ENCODE measurements around the gene CTSC. TPM values are rescaled to one million over a fixed set of nuclear protein-coding genes. Genes with fewer than 3 reads are reported as not detected.

CTSC gene
- total RNA-seq, 4 donors from 2014 or later: 14.2 to 78.6 (median 47.9) TPM

GRCh38 chr11:88337987-88338668 is 592 bp upstream of the CTSC start:
- WGBS, 2 donors (ENCODE audit: low coverage in 1 of 2): 2 to 7% methylated on average over 8 to 15 of the region's 15 CpGs
- TF ChIP-seq POLR2A (IDR thresholded peaks at IDR 0.05) (no peak), POLR2AphosphoS5 (IDR thresholded peaks at IDR 0.05) (no peak), EP300 (IDR thresholded peaks at IDR 0.05) (no peak)
- TF ChIP-seq, protein P1, sequence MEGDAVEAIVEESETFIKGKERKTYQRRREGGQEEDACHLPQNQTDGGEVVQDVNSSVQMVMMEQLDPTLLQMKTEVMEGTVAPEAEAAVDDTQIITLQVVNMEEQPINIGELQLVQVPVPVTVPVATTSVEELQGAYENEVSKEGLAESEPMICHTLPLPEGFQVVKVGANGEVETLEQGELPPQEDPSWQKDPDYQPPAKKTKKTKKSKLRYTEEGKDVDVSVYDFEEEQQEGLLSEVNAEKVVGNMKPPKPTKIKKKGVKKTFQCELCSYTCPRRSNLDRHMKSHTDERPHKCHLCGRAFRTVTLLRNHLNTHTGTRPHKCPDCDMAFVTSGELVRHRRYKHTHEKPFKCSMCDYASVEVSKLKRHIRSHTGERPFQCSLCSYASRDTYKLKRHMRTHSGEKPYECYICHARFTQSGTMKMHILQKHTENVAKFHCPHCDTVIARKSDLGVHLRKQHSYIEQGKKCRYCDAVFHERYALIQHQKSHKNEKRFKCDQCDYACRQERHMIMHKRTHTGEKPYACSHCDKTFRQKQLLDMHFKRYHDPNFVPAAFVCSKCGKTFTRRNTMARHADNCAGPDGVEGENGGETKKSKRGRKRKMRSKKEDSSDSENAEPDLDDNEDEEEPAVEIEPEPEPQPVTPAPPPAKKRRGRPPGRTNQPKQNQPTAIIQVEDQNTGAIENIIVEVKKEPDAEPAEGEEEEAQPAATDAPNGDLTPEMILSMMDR (IDR thresholded peaks at IDR 0.05): no peak
- ATAC-seq: peak; percentile 54
- H3K27me3 ChIP-seq: no peaks in the 10 kb centered on the region
- peak overlapping the region in 3 of 4 donors; percentile 72 to 82 (median 82) for H3K27ac ChIP-seq
- no peaks in the 10 kb centered on the region for H3K9me3 ChIP-seq
- H3K4me1 ChIP-seq: peaks cover 0 to 32% (median 0%) of the 10 kb centered on the region in 3 donors
- peak overlapping the region; percentile 44 to 76 for H3K4me3 ChIP-seq
- H3K36me3 ChIP-seq: peaks cover 0 to 9% of the 10 kb centered on the region in 2 donors

- ATAC-seq: no peak
- no peaks in the 10 kb centered on the region for H3K9me3 ChIP-seq
- H3K4me3 ChIP-seq: peak overlapping the region in 1 of 2 donors; percentile 76
- no peak overlapping the region for H3K27ac ChIP-seq
- 65 to 100% methylated on average over 2 to 4 of the region's 4 CpGs for WGBS, 2 donors (ENCODE audit: low coverage in 1 of 2)
- peaks cover 0 to 32% (median 0%) of the 10 kb centered on the region in 3 donors for H3K4me1 ChIP-seq
- H3K27me3 ChIP-seq: no peaks in the 10 kb centered on the region
- TF ChIP-seq POLR2AphosphoS5 (IDR thresholded peaks at IDR 0.05) (no peak), EP300 (IDR thresholded peaks at IDR 0.05) (no peak), POLR2A (IDR thresholded peaks at IDR 0.05) (no peak)
- TF ChIP-seq, protein P1 (IDR thresholded peaks at IDR 0.05): no peak
- H3K36me3 ChIP-seq: peaks cover 0 to 23% of the 10 kb centered on the region in 2 donors
These were observed 2.3 kb downstream of the CTSC start for GRCh38 chr11:88335284-88335683.

DNA sequence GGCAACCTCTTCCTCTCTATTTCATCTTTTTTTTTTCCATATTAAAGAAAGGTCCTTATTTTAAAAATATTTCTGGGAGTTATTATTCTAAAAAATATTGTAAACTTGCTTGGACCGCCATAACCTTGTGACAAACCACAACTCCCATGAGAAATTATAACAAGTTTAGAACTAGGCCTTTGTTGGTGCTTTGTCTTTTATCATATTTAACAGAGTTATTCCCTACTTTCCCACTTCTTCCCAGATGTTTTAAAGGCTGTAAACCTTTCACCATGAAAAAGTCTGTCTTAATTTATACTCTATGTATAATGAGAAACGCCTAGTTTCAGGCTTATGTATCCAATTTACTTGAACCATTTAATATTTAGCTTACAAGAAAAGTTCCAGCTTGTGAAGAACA is 3.7 kb downstream of the CTSC start:
- 77 to 85% methylated on average over 2 of the region's 2 CpGs for WGBS, 2 donors (ENCODE audit: low coverage in 1 of 2)
- no peaks in the 10 kb centered on the region for H3K9me3 ChIP-seq
- no peak overlapping the region for H3K27ac ChIP-seq
- no peak for ATAC-seq
- H3K4me1 ChIP-seq: peaks cover 0 to 20% (median 0%) of the 10 kb centered on the region in 3 donors
- no peak for TF ChIP-seq POLR2A (IDR thresholded peaks at IDR 0.05)
- no peak for TF ChIP-seq POLR2AphosphoS5 (IDR thresholded peaks at IDR 0.05)
- TF ChIP-seq, protein P1 (IDR thresholded peaks at IDR 0.05): no peak
- TF ChIP-seq EP300 (IDR thresholded peaks at IDR 0.05): no peak
- no peak overlapping the region for H3K4me3 ChIP-seq
- peaks cover 0 to 29% of the 10 kb centered on the region in 2 donors for H3K36me3 ChIP-seq
- H3K27me3 ChIP-seq: no peaks in the 10 kb centered on the region

DNA sequence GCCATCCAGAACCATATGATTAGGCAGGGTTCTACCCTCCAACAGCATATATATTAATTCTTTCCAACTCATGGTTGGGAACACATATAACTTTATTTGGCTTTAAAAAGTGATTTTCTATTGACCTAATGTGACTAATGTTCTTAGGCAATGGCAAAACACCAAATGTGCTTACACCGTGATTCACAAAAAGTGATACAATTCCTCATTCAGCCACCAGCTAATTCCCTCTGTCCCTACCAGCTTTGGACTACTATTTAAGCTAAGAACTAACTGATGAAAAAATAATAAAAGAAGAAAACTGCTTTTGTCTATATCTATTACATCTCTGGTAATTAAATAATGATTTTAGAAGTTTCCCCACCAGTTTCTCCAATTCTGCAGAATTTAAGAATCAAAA is 4.7 kb downstream of the CTSC start:
- WGBS, 2 donors (ENCODE audit: low coverage in 1 of 2): 75 to 95% methylated on average over 1 of the region's 1 CpG
- no peak overlapping the region for H3K27ac ChIP-seq
- H3K9me3 ChIP-seq: no peaks in the 10 kb centered on the region
- TF ChIP-seq EP300 (IDR thresholded peaks at IDR 0.05) (no peak), POLR2AphosphoS5 (IDR thresholded peaks at IDR 0.05) (no peak), POLR2A (IDR thresholded peaks at IDR 0.05) (no peak)
- TF ChIP-seq, protein P1 (IDR thresholded peaks at IDR 0.05): no peak
- no peak for ATAC-seq
- H3K4me1 ChIP-seq: peaks cover 0 to 12% (median 0%) of the 10 kb centered on the region in 3 donors
- peaks cover 0 to 29% of the 10 kb centered on the region in 2 donors for H3K36me3 ChIP-seq
- no peak overlapping the region for H3K4me3 ChIP-seq
- no peaks in the 10 kb centered on the region for H3K27me3 ChIP-seq

Data from gastroesophageal sphincter (tissue), 4 donors.